DMS53 (cell line): Measurements from ENCODE around the gene RFLNA.

Experiments
- DNase-seq: peaks from one replicate; lab custom pipeline; 2025; lab: John Stamatoyannopoulos, UW

The RFLNA gene

GRCh38 chr12:124336742-124337520 lies 42.0 kb downstream of the RFLNA start:
- DNase-seq, result no peak

DNA sequence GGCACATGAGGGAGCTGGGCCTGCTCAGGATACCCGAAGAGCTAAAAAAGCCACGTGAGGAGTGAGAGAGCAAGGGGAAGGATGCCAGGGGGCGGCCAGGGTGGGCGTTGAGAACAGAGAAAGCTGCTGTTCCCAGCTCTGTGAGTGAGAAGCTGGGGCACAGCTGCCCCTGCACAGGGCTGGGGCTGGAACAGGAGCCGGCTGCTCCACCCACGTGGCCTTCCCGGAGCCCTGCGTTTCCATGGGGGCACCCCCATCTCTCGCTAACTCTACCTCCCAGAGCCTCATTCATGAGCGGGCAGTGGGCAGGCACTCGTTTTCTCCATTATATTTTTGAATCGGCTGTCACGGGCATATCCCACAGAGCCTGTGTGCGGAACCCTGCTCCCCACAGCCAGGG lies 42.7 kb downstream of the RFLNA start:
- DNase-seq, result no peak

GRCh38 chr12:124338448-124338847 lies 43.6 kb downstream of the RFLNA start:
- no peak for DNase-seq

DNA sequence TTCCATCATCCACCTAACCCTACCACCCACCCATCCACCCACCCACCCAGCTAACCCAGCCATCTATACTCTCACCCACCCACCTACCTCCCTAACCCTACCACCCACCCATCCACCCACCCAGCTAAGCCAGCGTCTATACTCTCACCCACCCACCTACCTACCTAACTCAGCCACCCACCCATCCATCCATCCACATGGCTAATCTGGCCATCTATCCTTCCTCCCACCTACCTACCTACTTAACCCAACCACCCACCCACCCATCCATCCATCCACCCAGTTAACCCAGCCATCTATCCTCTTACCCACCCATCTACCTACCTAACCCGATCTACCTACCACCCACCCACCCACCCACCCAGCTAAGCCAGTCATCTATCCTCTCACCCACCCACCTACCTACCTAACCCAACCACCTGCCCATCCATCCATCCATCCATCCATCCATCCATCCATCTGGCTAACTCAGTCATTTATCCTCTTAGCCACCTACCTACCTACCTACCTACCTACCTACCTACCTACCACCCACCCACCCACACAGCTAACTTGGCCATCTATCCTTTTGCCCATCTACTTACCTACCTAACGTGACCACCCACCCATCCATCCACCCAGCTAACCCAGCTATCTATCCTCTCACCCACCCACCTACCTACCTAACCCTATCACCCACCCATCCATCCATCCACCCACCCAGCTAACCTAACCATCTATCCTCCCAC lies 44.1 kb downstream of the RFLNA start:
- no peak for DNase-seq

- no peak for DNase-seq
Measured at GRCh38 chr12:124340080-124340900, 45.4 kb downstream of the RFLNA start.

- DNase-seq, result no peak
Measured at GRCh38 chr12:124341645-124342069, 46.8 kb downstream of the RFLNA start.

DNA sequence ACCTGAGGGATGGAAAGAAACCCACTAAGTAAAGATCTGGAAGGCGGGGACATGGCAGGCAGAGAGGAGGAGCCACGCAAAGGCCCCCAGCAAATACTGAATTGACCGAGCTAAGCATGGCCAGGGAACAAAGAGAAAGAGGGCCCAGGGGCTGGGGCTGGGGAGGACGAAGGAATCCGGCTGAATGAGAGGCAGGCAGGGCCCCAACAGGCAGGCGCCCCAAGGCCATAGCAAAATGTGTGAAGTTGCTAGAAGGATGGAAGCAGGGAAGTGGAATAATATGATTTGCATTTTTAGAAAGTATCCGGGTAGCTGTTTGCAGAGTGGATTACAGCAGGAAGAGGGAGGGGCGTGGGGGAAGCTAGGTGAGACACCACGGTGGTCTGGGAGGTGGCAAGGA lies 49.1 kb downstream of the RFLNA start:
- no peak for DNase-seq

DNA sequence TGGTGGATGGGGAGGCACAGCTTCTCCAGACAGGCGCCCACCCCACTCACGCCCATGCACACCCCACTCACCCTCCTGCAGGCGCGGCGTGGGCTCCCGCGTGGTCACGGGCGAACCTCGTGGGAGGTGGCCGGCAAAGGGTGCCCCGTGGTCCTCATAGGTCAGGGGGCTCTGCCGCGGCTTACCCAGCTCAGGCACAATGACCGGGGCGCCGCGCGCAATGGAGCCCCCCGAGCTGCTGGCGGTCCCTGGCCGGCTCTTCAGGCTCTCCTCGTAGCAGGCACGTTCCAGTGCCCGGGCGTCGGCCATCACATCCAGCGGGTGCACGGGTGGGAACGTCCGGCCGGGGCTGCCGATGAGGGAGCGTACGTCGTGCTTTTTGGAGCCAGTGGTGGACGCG lies 49.6 kb downstream of the RFLNA start:
- DNase-seq, result no peak

DNA sequence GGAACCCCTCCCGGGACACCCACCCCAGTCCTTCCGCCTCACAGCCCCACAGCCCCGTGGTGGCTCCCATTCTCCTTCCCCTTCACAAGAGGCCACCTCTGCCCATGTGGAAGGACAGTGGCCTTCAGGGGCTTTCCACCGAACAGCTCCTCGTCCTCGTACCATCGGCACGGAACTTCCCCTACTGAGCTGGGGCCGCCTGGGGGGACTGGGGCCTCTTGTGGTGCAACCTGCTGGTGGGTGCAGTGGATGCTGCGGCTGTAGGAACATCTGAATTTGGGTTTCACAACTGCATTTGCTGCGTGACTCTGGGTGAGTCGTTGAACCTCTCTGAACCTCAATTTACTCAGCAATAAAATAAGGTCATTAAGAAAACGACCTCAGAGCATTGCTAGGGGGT lies 50.9 kb downstream of the RFLNA start:
- DNase-seq, result no peak

GRCh38 chr12:124346425-124347168 lies 51.7 kb downstream of the RFLNA start:
- no peak for DNase-seq

- no peak for DNase-seq
Measured at GRCh38 chr12:124347335-124347734, 52.4 kb downstream of the RFLNA start.

GRCh38 chr12:124347805-124348658 lies 53.1 kb downstream of the RFLNA start:
- DNase-seq, result peak; percentile 23

GRCh38 chr12:124348659-124349380 lies 53.9 kb downstream of the RFLNA start:
- no peak for DNase-seq

DNA sequence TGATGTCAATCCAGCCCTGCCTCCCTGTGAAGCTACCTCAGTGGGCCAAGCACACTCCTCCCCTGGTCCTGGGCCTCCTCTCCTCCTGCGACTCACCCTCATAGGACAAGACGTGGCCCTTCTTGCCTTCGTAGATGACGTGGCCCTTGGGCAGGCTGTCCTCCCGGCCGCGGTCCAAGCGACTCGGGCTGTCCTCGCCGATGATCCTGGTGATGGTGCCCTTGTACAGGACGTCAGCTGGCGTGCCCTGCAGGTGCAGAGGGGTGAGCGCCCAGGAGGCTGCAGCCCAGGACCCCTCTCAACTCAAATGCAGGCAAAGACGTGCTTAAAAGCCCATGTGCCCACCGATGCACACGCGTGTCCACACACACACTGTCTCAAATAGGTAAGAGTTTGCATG lies 55.6 kb downstream of the RFLNA start:
- no peak for DNase-seq

- DNase-seq, result no peak
Measured at GRCh38 chr12:124351422-124351821, 56.5 kb downstream of the RFLNA start.

- DNase-seq, result no peak
Measured at GRCh38 chr12:124352257-124352656, 57.4 kb downstream of the RFLNA start.

- DNase-seq, result no peak
Measured at GRCh38 chr12:124352839-124353238, 57.9 kb downstream of the RFLNA start.

GRCh38 chr12:124354400-124354799 lies 59.5 kb downstream of the RFLNA start:
- DNase-seq, result no peak

DNA sequence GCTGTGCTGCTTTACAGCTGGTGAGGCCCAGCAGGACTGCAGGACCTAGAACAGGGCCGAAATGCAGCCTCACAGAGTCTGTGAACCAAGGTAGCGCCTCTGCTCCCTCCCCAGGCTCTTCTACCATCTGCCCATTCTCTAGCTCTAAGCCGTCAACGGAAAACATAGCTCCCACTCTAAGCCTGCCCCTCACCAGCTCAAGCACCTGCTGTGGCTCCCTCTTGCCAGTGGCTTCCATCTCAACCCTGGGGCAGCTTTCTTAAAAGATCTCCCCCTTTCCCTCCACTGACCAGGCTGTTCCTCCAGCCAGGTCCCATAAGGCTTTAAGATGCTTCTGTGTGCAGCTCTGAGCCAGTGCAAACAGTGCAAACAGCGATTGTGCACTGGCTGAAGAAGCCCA lies 61.3 kb downstream of the RFLNA start:
- no peak for DNase-seq

DNA sequence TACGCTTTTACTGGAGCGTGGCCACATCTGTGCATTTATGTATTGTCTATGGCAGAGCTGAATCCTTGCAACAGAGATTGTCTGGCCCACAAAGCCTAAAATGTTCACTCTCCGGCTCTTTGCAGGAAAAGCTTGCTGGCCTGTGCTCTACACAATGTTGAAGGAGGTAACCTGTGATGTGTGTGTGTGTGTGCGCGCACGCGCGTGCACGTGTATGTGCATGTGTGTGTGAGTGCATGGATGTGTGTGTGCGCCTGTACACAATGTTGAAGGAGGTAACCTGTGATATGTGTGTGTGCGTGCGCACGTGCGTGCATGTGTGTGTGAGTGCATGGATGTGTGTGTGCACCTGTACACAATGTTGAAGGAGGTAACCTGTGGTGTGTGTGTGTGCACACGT lies 62.7 kb downstream of the RFLNA start:
- DNase-seq, result no peak
